ENCODE measurements around the gene DNM3.

Gene DNM3

GRCh38 chr1:172120381-172120780, 279.1 kb downstream of the DNM3 start:
- DNase-seq, result no peak

GRCh38 chr1:172121081-172121717, 279.9 kb downstream of the DNM3 start:
- no peak for DNase-seq

DNA sequence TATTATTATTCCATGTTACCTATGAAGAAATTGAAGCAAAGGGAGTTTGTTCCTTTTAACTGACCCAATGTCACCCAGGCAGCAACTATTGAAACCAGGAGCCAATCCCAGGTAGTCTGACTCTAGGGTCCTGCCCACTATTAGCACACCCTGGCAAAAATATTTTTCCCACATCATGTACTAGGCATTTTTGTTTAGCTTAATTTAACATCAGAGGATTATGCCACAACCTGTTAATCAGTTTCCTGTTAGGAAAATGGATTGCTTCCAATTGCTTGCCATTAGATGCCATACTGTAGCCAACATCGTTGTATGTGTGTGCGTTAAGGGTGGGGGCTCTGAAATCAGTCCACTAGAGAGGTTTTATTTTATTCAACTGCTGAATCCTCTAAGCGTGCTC, 281.1 kb downstream of the DNM3 start:
- DNase-seq, result no peak

DNA sequence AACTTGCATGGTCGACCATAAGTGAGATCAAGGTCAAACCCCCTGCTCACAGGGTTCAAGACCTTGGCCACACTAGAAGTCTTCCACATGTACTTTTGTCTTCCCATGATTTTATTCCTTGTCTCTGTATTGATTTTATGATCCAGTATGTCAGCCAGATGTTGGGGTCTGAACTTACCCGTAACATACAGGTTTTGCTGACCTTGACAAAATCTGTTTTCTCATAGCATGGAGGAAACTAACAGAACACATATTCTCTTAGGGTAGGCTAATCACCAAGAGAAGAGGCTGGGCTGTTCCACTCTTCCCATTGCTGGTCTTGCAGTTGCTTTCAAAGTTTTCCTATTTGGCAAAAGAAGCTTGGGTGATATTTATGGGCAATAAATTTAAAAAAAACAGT, 284.0 kb downstream of the DNM3 start:
- DNase-seq, result no peak

- no peak for DNase-seq
Observed at GRCh38 chr1:172125812-172126430, 284.6 kb downstream of the DNM3 start.

DNA sequence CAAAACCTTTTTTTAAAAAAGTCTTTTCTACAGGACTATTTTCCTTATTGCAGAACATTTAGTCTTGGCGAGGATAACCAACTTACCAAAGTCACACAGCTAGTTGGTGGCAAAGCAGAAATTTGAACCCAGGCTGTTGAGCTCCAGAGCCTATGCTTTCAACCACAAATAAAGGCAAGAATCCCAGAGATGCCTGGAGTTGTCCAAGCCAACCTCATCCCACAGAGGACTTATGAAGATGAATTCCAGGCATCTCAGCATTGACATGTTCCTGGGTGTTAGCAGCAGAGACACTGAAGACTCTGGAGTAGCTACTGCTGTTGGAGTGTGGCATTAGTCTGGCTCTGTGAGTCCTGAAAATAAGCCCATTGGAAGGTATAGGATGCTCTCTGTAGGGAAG, 291.5 kb downstream of the DNM3 start:
- DNase-seq, result no peak

GRCh38 chr1:172134087-172134731, 292.9 kb downstream of the DNM3 start:
- DNase-seq, result no peak

- peak in 1 of 2 experiments; percentile 25 for DNase-seq
Observed at GRCh38 chr1:172135076-172135672, 293.9 kb downstream of the DNM3 start.

- DNase-seq, result no peak
Observed at GRCh38 chr1:172135978-172136610, 294.8 kb downstream of the DNM3 start.

GRCh38 chr1:172136925-172137324, 295.6 kb downstream of the DNM3 start:
- no peak for DNase-seq

GRCh38 chr1:172137703-172138454, 296.6 kb downstream of the DNM3 start:
- DNase-seq, result no peak

GRCh38 chr1:172138634-172139033, 297.3 kb downstream of the DNM3 start:
- DNase-seq, result peak in 1 of 2 experiments; percentile 16

- DNase-seq, result no peak
Observed at GRCh38 chr1:172139196-172139595, 297.9 kb downstream of the DNM3 start.

- no peak for DNase-seq
Observed at GRCh38 chr1:172140072-172140471, 298.8 kb downstream of the DNM3 start.

GRCh38 chr1:172140591-172140990, 299.3 kb downstream of the DNM3 start:
- DNase-seq, result no peak

DNA sequence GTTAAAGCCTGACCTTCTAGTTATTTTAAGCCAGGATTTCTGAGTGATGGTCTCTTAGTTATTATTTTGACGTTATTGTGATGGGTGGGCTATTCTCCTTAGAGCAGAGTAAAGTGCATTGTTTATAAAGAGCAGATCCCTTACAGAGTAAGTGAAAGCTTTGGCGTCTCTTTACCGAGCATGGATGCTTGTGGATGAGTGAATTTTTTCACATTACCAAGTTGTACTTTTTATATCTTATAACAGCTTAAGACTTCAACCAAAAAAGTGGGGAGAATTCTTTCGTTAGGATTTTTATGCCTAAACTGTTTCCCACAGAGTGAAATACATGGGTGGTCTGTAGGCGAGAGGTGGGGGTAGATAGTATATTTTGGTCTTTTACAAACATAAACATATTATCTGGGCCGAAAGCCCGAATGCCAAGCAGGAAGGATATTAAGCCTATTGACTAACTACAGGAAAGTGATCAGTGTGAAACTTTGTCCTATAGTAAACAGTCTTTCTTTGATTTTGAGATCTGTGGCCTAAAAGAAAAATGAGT, 300.1 kb downstream of the DNM3 start:
- no peak for DNase-seq

GRCh38 chr1:172142324-172142723, 301.0 kb downstream of the DNM3 start:
- no peak for DNase-seq

GRCh38 chr1:172143384-172144055, 302.2 kb downstream of the DNM3 start:
- DNase-seq, result no peak

DNA sequence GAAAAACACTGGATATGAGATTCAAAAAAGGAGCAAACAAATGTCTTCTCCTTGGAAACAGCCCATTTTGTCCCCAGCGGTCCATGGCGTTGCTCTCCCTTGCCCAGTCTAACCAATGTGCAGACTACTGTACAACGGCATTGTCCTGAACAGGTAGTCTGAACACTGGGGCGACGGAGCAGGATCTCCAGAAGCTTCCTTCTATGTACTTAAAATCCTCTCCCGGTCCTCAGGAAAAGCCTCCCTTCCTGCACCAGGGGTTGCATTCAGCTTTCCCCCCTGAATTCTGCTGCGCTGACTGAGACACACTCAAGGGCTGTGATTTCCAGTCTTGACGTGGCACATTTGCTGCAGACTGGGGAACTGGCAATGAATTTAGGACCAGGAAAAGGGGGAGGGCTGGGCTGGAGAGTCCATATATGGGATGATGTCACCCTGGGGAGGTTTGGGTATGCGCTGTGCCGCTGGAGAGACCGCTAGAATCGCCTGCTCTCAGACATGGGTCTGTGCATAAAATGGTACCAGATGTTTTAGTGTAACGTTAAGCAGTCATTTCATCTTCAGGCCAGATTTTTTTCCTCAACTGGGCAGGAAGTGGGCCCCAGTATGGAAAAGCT, 303.3 kb downstream of the DNM3 start:
- no peak for DNase-seq

DNA sequence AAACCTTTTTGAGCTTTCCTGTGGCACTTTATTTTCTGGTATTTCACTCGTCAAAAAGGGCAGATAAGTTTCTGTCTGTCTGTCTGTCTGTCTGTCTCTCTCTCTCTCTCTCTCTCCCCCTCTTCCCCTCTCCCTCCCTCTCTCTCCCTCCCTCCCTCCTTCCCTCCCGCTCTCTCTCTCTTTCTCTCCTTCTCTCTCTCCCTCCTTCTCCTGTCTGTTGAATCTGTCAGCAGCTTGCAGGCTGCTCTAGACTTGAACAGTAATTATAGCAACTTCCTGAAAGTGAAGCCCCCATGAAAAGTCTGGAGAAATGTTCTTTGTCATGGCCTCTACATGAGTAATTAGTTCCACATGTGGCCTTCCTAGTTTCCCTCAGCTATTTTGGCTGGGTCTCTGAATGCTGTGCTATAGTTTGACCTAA, 303.9 kb downstream of the DNM3 start:
- no peak for DNase-seq

DNA sequence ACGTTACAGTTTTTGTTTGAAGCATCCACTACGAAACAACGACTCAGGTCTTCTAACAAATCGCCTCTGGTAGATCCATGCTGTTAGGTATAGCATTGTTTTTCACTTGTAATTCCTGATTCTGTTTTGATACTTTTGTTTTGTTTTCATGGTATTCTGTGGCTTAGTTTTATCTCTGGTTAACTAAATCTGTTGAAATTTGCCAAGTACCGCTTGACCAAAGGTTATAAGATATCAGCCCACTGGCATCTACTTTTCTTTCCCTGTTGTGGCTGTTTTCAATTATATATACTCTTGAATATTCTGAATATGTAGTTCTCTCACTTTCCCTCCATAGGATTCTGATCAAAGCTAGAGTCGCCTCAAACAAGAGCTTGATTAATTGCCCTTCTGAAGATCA, 304.4 kb downstream of the DNM3 start:
- no peak for DNase-seq
